Endodermal cell (in vitro differentiated cells): ENCODE measurements around the gene EPHA6. TPM values are rescaled to one million over a fixed set of nuclear protein-coding genes. Genes with fewer than 3 reads are reported as not detected.
A peak's percentile ranks its signal among the peaks of the same experiment; 100 is the strongest.
"Not testable (repeated sequence)": the region's sequence is repeated elsewhere in the genome, so short reads cannot be mapped to it uniquely, and the experiment has no call there.

Source experiments
- DNase-seq: peaks from one replicate; pipeline ENCODE4 v3.0.0-alpha.2; 2017
- H3K27ac ChIP-seq: 2 replicates; pipeline ENCODE4 v1.5.1; 2013; ENCODE audit warnings: mild to moderate bottlenecking, low read depth, low read length, moderate library complexity
- H3K27me3 ChIP-seq: 2 replicates; pipeline ENCODE4 v1.6.1; 2013; ENCODE audit warnings: mild to moderate bottlenecking, low read length, moderate library complexity; ENCODE audit not compliant: insufficient read depth, control insufficient read depth, poor library complexity, severe bottlenecking
- H3K36me3 ChIP-seq: 2 replicates; pipeline ENCODE4 v1.7.0; 2013; ENCODE audit warnings: mild to moderate bottlenecking, low read length, moderate library complexity; ENCODE audit not compliant: control insufficient read depth, insufficient read depth
- H3K4me1 ChIP-seq: one replicate; pipeline ENCODE4 v1.7.0; 2013; ENCODE audit warnings: low read length; ENCODE audit not compliant: control insufficient read depth, insufficient read depth
- H3K4me3 ChIP-seq: 2 replicates; pipeline ENCODE4 v1.5.1; 2013; ENCODE audit warnings: mild to moderate bottlenecking, low read length, moderate library complexity
- H3K9ac ChIP-seq: 2 replicates; pipeline ENCODE4 v1.6.1; 2013; ENCODE audit warnings: mild to moderate bottlenecking, low read length, moderate library complexity; ENCODE audit not compliant: poor library complexity, severe bottlenecking; ENCODE audit errors: extremely low read depth
- H3K9me3 ChIP-seq: 2 replicates; pipeline ENCODE4 v1.6.1; 2013; ENCODE audit warnings: mild to moderate bottlenecking, low read length, moderate library complexity; ENCODE audit not compliant: control insufficient read depth
- H3K27ac Mint-ChIP-seq: 2 replicates; pipeline ENCODE4 v1.8.0; 2020; ENCODE audit warnings: mixed read lengths
- H3K27me3 Mint-ChIP-seq: 2 replicates; pipeline ENCODE4 v1.8.0; 2021; ENCODE audit warnings: mild to moderate bottlenecking, mixed read lengths; ENCODE audit not compliant: insufficient read depth
- H3K36me3 Mint-ChIP-seq: 2 replicates; pipeline ENCODE4 v1.8.0; 2020; ENCODE audit warnings: low read depth, mixed read lengths
- H3K4me1 Mint-ChIP-seq: 2 replicates; pipeline ENCODE4 v1.8.0; 2020; ENCODE audit warnings: mixed read lengths
- H3K4me3 Mint-ChIP-seq: 2 replicates; pipeline ENCODE4 v1.8.0; 2020; ENCODE audit warnings: mild to moderate bottlenecking, moderate library complexity, mixed read lengths
- H3K9me3 Mint-ChIP-seq: 2 replicates; pipeline ENCODE4 v1.8.0; 2020; ENCODE audit warnings: mild to moderate bottlenecking, mixed read lengths
- CTCF ChIP-seq: fragments of 200-600 bp; sonication (generic); conservative IDR thresholded peaks from 2 replicates; pipeline ENCODE4 v1.5.0; 2021; ENCODE audit warnings: antibody characterized with exemption, mild to moderate bottlenecking
- WGBS, 2 experiments: methylation state at CpG; one replicate each; pipeline versions ENCODE4 v1.1.5 to v1.1.7; 2013; ENCODE audit warnings: missing lambda C conversion rate in 2 of 2, mixed read lengths in 1 of 2; ENCODE audit not compliant: insufficient coverage in 1 of 2, insufficient read length in 1 of 2; 5-methylcytosine and 5-hydroxymethylcytosine counted together
- total RNA-seq, 2 donors: library from RNA; stranded (reverse); fragmentation: NEBNext Ultra II Directional in 1 of 2; extraction: Animal tissue kit (Norgen Biotek cat#: 25700) in 1 of 2; gene quantifications; 2 replicates in 1 of 2; 3 replicates in 1 of 2; pipeline ENCODE4 v1.2.1, GENCODE V29; 2021

Gene EPHA6
- total RNA-seq, 2 donors from 2014 or later = 4.6 to 12.2 TPM

GRCh38 chr3:97613139-97613538 is 798.7 kb downstream of the EPHA6 start:
- Histone ChIP-seq H3K27me3 (no peaks in the 10 kb centered on the region), H3K36me3 (no peaks in the 10 kb centered on the region), H3K4me1 (no peaks in the 10 kb centered on the region), H3K9me3 (peaks cover 23% of the 10 kb centered on the region), H3K9ac (no peak overlapping the region), H3K4me3 (no peak overlapping the region), H3K27ac (no peak overlapping the region)
- Mint-ChIP-seq H3K4me3 (no peak overlapping the region), H3K27me3 (no peaks in the 10 kb centered on the region), H3K27ac (no peak overlapping the region), H3K36me3 (peaks cover 12% of the 10 kb centered on the region), H3K9me3 (peaks cover 26% of the 10 kb centered on the region), H3K4me1 (peaks cover 5% of the 10 kb centered on the region)
- DNase-seq = no peak
- 92% methylated on average over 1 of the region's 2 CpGs; no CpG with 5 or more reads in 1 of the 2 experiments for WGBS, 2 experiments
- TF ChIP-seq CTCF = no peak

- H3K4me3 ChIP-seq, H3K9ac ChIP-seq, H3K27me3 ChIP-seq, H3K4me1 Mint-ChIP-seq, DNase-seq, H3K4me3 Mint-ChIP-seq, H3K4me1 ChIP-seq, H3K27ac ChIP-seq, H3K36me3 ChIP-seq, H3K27ac Mint-ChIP-seq, H3K27me3 Mint-ChIP-seq: not testable (repeated sequence)
- Mint-ChIP-seq H3K9me3 (peaks cover 48% of the 10 kb centered on the region), H3K36me3 (peaks cover 16% of the 10 kb centered on the region)
- peaks cover 39% of the 10 kb centered on the region for H3K9me3 ChIP-seq
- 93% methylated on average over 1 of the region's 1 CpG; no CpG with 5 or more reads in 1 of the 2 experiments for WGBS, 2 experiments
Measured at GRCh38 chr3:97620514-97620913, 806.1 kb downstream of the EPHA6 start.

GRCh38 chr3:97636465-97636864 is 822.1 kb downstream of the EPHA6 start:
- H3K27ac ChIP-seq = no peak overlapping the region
- Mint-ChIP-seq H3K27me3 (no peaks in the 10 kb centered on the region), H3K27ac (no peak overlapping the region), H3K9me3 (peaks cover 6% of the 10 kb centered on the region), H3K4me1 (no peaks in the 10 kb centered on the region), H3K4me3 (no peak overlapping the region), H3K36me3 (peaks cover 2% of the 10 kb centered on the region)
- H3K4me1 ChIP-seq = no peaks in the 10 kb centered on the region
- H3K9me3 ChIP-seq = no peaks in the 10 kb centered on the region
- no peaks in the 10 kb centered on the region for H3K36me3 ChIP-seq
- WGBS, 2 experiments = 100% methylated on average over 1 of the region's 1 CpG; no CpG with 5 or more reads in 1 of the 2 experiments
- no peak overlapping the region for H3K4me3 ChIP-seq
- no peak for DNase-seq
- H3K9ac ChIP-seq = no peak overlapping the region
- no peaks in the 10 kb centered on the region for H3K27me3 ChIP-seq
- no peak for TF ChIP-seq CTCF

GRCh38 chr3:97646932-97647331 is 832.5 kb downstream of the EPHA6 start:
- H3K4me3 Mint-ChIP-seq = no peak overlapping the region
- no peak overlapping the region for H3K9ac ChIP-seq
- no peaks in the 10 kb centered on the region for H3K27me3 ChIP-seq
- no peaks in the 10 kb centered on the region for H3K4me1 ChIP-seq
- H3K36me3 ChIP-seq = no peaks in the 10 kb centered on the region
- no peak overlapping the region for H3K4me3 ChIP-seq
- no peaks in the 10 kb centered on the region for H3K27me3 Mint-ChIP-seq
- H3K9me3 Mint-ChIP-seq = no peaks in the 10 kb centered on the region
- no peaks in the 10 kb centered on the region for H3K9me3 ChIP-seq
- no peak overlapping the region for H3K27ac Mint-ChIP-seq
- H3K36me3 Mint-ChIP-seq = no peaks in the 10 kb centered on the region
- 90 to 100% methylated on average over 1 of the region's 1 CpG for WGBS, 2 experiments
- TF ChIP-seq CTCF = no peak
- peak overlapping the region; percentile 29 for H3K27ac ChIP-seq
- no peak for DNase-seq
- peaks cover 3% of the 10 kb centered on the region for H3K4me1 Mint-ChIP-seq
